Measurements from ENCODE around the gene COL24A1.
"Not testable (repeated sequence)": the region's sequence is repeated elsewhere in the genome, so short reads cannot be mapped to it uniquely, and the experiment has no call there.

Gene COL24A1

DNA sequence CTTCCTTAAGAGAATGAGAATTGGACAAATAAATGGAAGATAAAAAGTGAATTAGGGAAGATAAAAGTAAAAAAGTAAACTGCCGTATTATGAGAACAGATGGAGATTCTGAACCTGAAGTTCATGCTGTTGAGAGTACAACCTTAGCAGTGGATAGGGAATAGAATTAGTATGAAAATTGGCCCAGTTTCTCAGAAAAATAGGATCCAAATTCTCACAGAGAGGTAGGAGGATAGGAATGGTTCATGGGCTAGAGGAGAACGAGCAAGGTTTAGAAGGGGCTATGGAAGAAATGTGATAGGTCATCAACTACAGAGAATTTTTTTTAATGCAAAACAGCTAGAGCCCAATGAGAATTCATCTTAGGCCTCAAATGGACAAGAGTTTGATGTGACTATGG is 42.3 kb downstream of the COL24A1 start:
- no peak overlapping the region for H3K4me3 ChIP-seq (ENCODE audit: low read depth, low read length)
- TF ChIP-seq, protein P1, sequence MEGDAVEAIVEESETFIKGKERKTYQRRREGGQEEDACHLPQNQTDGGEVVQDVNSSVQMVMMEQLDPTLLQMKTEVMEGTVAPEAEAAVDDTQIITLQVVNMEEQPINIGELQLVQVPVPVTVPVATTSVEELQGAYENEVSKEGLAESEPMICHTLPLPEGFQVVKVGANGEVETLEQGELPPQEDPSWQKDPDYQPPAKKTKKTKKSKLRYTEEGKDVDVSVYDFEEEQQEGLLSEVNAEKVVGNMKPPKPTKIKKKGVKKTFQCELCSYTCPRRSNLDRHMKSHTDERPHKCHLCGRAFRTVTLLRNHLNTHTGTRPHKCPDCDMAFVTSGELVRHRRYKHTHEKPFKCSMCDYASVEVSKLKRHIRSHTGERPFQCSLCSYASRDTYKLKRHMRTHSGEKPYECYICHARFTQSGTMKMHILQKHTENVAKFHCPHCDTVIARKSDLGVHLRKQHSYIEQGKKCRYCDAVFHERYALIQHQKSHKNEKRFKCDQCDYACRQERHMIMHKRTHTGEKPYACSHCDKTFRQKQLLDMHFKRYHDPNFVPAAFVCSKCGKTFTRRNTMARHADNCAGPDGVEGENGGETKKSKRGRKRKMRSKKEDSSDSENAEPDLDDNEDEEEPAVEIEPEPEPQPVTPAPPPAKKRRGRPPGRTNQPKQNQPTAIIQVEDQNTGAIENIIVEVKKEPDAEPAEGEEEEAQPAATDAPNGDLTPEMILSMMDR (IDR thresholded peaks at IDR 0.05; ENCODE audit: insufficient read depth, low read depth, low read length, missing control alignments): no peak

DNA sequence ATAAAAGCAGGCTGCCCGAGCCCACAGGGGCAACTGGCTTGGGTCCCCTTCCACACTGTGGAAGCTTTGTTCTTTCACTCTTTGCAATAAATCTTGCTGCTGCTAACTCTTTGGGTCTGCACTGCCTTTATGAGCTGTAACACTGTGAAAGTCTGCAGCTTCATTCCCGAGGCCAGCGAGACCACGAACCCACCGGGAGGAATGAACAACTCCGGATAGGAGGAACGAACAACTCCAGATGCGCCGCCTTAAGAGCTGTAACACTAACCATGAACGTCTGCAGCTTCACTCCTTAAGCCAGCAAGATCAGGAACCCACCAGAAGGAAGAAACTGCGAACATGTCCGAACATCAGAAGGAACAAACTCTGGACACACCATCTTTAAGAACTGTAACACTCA is 45.0 kb downstream of the COL24A1 start:
- not testable (repeated sequence) for DNase-seq (ENCODE audit: low read depth); H3K4me3 ChIP-seq (ENCODE audit: low read depth, low read length)

More for the DNA sequence above, 42.3 kb downstream of the COL24A1 start:
- DNase-seq (ENCODE audit: low read depth): no peak

DNA sequence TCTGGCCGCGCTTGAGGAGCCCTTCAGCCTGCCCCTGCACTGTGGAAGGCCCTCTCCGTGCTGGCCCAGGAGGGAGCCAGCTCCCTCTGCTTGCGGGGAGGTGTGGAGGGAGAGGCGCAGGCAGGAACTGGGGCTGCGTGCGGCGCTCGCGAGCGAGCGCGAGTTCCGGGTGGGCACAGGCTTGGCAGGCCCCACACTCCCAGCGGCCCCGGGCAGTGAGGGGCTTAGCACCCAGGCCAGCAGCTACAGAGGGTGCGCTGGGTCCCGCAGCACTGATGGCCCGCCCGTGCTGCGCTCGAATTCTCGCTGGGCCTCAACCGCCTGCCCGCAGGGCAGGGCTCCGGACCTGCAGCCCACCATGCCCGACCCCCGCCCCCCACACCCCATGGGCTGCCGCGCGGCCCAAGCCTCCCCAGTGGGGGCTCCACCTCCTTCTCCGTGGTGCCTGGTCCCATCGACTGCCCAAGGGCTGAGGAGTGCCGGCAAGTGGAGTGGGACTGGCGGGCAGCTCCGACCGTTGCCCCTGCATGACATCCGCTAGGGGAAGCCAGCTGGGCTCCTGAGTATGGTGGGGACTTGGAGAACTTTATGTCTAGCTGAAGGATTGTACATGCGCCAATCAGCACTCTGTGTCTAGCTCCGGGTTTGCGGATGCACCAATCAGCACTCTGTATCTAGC is 46.0 kb downstream of the COL24A1 start:
- H3K4me3 ChIP-seq (ENCODE audit: low read depth, low read length): no peak overlapping the region
- DNase-seq (ENCODE audit: low read depth): no peak
- TF ChIP-seq, protein P1 (IDR thresholded peaks at IDR 0.05; ENCODE audit: insufficient read depth, low read depth, low read length, missing control alignments): no peak

DNA sequence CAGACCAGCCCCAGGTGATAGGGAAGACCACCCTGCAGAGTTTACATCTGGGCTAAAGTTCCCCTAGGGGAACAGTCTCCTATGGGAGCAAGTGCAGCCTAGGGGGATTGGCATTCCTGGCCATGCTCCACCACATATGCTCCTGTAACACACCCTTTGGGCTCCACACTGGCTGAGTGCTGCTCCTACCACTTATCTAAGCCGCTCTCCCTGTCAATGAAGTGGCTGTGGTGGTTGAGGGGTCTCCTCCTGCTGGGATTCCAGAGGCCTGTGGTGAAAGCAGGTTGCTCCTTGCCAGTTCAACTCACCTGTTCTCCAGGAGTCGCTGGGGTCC is 51.1 kb downstream of the COL24A1 start:
- no peak overlapping the region for H3K4me3 ChIP-seq (ENCODE audit: low read depth, low read length)
- no peak for DNase-seq (ENCODE audit: low read depth)
- TF ChIP-seq, protein P1 (IDR thresholded peaks at IDR 0.05; ENCODE audit: insufficient read depth, low read depth, low read length, missing control alignments): no peak

DNA sequence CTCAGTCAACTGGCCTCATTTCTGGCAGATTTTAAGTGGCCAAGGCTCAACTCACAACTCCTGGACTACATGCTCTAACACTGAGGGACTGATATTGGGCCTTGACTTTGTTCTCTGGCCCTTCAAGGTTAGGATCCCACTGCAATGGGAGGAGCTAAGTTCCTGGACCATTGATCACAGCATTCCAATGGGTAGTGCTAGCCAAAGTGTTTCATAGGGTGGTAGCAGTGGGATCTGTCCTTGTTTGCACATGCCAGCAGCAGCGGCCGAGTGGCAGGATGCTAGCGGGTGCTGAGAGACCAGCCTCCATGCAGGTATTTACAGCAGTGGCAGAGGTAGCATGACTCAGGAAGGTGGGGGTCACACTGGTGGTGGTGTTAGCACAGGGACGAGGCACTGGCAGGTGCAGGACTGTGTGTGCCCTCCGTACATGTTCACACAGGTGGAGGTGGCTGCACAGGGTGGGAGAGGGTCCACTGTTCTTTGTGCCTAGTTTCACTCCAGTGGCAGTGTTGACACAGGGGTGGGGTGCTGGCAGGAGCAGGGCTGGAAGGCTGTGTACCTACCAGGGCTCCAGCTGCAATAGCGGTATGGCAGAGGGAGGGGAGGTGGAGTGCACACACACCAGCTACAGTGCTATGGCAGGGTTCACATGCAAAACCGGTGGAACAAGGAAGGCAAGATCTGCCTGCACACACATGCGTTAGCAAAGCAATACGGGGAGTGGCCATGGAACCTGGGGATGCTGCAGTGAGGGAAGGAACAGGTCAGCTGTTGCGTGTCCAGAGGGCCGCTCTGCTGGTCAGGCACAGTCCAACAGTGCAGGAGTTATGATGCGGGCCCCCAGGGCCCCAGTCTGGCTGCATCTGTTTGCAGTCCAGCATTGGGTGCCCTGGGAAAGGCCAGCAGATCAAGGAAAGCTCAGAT is 51.7 kb downstream of the COL24A1 start:
- TF ChIP-seq, protein P1 (IDR thresholded peaks at IDR 0.05; ENCODE audit: insufficient read depth, low read depth, low read length, missing control alignments): no peak
- DNase-seq (ENCODE audit: low read depth): no peak

DNA sequence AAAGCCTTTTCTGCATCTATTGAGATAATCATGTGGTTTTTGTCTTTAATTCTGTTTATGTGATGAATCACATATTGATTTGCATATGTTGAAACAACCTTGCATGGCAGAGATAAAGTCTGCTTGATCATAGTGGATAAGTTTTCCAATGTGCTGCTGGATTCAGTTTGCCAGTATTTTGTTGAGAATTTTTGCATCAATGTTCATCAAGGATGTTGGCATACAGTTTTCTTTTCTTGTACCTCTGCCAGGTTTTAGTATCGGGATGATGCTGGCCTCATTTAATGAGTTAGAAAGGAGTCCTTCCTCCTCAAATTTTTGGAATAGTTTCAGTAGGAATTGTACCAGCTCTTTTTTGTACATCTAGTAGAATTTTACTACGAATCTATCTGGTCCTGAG is 55.0 kb downstream of the COL24A1 start:
- no peak for DNase-seq (ENCODE audit: low read depth)
- no peak overlapping the region for H3K4me3 ChIP-seq (ENCODE audit: low read depth, low read length)
- TF ChIP-seq, protein P1 (IDR thresholded peaks at IDR 0.05; ENCODE audit: insufficient read depth, low read depth, low read length, missing control alignments): no peak

More for the DNA sequence above, 51.7 kb downstream of the COL24A1 start:
- H3K4me3 ChIP-seq (ENCODE audit: low read depth, low read length): no peak overlapping the region

DNA sequence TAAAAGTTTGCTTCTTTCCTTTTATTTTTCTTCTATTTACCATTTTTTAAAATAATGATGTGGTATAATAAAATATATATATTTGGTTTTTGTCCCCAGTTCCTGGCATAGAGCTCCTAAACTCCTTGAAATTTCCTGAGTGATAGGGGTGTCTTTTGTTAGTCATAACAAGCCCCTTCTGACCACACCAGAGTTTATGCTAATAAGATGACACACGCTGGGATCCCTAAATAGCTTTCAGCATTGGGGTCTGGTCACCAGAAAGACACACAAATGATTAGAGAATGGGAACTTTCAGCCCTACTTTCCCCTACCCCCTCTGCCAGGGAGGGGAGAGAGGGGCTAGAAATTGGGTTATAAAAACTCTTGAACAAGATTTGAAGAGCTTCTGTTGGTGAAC is 56.2 kb downstream of the COL24A1 start:
- DNase-seq (ENCODE audit: low read depth): no peak
- no peak overlapping the region for H3K4me3 ChIP-seq (ENCODE audit: low read depth, low read length)
- TF ChIP-seq, protein P1 (IDR thresholded peaks at IDR 0.05; ENCODE audit: insufficient read depth, low read depth, low read length, missing control alignments): no peak
